22Rv1 (cell line): Measurements from ENCODE around the gene CFAP92.

Experiments used
- H3K27ac ChIP-seq: fragments of 450-650 bp; 2 replicates; pipeline ENCODE4 v1.5.1; 2017
- ZFX ChIP-seq: fragments of 450-650 bp; IDR thresholded peaks from 2 replicates; pipeline ENCODE4 v1.6.1; 2017; ENCODE audit warnings: antibody characterized with exemption, borderline replicate concordance
- TF ChIP-seq, protein P1 (sequence below): fragments of 450-650 bp; IDR thresholded peaks from 2 replicates; pipeline ENCODE4 v1.5.1; 2017; ENCODE audit warnings: mild to moderate bottlenecking

The CFAP92 gene, protein sequence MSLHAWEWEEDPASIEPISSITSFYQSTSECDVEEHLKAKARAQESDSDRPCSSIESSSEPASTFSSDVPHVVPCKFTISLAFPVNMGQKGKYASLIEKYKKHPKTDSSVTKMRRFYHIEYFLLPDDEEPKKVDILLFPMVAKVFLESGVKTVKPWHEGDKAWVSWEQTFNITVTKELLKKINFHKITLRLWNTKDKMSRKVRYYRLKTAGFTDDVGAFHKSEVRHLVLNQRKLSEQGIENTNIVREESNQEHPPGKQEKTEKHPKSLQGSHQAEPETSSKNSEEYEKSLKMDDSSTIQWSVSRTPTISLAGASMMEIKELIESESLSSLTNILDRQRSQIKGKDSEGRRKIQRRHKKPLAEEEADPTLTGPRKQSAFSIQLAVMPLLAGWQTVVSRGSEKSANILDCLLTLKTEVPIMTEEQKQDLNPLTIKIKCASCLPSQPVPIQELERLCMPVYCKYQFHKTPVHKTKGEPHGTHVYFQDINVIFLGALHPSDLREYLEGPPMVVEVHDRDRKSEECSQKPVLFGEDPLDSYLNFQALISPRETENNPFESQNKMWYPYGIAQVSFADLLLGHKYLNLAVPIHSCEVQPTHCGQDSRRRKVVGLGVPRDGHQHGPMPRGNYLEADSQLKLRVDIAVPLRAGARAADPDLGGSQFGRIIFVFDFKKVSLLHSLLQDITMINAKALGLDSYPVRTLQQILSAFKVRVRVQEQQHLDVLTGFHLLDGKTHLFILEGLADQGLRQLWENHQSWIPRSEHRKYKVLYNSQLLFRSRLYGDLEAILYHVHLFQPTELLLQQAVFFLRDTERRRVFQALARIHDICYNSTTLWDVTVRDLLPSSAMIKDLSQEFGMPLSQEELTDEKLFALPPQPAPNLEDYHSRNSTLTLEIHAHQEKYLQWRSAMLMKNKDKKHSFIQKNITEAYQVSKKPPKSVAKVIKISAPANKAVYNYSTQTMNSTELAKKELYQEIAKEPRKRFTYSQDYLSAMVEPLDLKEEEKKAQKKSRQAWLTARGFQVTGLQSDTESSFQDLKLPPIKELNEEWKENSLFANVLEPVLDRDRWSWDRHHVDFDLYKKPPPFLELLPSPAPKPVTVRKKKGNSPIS

DNA sequence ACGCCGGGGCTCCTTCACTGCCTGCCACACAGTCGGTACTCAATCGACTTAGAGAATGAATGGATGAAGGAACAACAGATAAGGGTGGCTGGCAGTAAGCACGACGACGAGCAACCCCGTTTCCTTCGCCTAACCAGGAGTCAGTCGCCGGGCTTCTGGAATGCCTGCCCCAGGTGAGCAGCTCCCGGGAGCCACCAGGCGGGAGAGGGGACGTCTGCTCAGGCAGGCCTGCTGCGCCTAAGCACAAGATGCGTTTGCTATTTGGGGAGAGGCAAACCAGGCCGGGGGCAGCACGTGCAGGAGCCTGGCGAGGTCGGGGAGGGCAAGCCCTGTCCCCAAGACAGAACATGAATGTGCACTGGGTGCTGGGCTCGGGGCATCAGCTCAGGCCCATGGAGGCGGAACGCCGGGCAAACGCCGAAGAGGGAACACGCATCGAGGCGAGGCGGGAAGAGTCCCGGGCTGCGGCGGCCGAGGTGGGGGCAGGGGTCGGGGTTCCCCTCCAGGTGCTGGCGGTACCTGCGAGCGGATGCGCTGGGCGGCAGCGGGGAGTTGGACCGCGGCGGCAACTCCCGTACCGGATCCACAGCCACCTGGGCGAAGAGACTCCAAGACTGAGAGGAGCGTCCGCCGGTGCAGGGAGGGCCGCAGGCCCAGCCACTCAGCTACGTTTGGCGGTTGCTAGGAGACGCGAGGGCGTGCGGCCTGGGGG lies at the start of gene CFAP92:
Gene CFAP92, minus strand, starts transcription at position 616 of the 712 bp plus-strand sequence. CDS start 772 bp downstream, outside the sequence.
- TF ChIP-seq, protein P1, sequence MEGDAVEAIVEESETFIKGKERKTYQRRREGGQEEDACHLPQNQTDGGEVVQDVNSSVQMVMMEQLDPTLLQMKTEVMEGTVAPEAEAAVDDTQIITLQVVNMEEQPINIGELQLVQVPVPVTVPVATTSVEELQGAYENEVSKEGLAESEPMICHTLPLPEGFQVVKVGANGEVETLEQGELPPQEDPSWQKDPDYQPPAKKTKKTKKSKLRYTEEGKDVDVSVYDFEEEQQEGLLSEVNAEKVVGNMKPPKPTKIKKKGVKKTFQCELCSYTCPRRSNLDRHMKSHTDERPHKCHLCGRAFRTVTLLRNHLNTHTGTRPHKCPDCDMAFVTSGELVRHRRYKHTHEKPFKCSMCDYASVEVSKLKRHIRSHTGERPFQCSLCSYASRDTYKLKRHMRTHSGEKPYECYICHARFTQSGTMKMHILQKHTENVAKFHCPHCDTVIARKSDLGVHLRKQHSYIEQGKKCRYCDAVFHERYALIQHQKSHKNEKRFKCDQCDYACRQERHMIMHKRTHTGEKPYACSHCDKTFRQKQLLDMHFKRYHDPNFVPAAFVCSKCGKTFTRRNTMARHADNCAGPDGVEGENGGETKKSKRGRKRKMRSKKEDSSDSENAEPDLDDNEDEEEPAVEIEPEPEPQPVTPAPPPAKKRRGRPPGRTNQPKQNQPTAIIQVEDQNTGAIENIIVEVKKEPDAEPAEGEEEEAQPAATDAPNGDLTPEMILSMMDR: peak; percentile 42
- TF ChIP-seq ZFX: no peak
- peak within 1 kb of the TSS; percentile 31; the same call in 1 of the 2 replicates for H3K27ac ChIP-seq

DNA sequence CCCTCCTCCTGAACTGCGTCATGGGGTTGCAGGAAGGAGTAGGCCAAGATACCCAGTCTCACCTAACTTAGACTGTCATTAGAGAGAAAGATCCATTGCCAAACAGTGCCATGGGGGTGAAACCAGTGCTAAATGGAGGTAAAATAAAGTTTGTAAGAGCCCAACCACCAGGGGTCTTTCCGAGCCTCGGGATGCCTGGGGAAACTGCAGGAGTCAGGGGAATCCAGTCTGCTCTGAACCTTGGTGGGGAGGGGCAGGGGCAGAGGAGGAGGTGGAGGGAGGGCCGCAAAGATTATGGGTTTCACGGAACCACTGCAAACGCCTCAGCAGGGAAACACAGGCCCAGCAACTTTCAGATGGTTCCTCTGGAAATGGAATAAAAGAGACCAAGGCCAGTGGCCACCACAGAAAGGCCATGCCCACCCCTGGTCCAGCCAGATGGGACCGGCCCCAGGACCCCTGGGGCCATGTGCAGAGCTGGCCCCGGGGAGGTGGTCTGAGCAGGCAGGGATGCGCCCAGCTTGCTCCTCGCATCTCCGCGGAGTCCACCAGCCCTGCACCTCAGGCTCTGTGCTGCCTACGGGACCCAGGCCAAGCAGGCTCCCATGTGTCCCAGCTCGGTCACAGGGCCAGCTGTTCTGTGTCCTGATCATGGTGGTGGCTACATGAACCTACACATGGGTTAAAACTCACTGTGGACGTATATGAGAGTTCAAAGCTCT lies 46.9 kb upstream of the CFAP92 start:
- no peak overlapping the region for H3K27ac ChIP-seq
- TF ChIP-seq ZFX: no peak
- TF ChIP-seq, protein P1: no peak

- TF ChIP-seq, protein P1: no peak
- H3K27ac ChIP-seq: no peak overlapping the region
These were observed 46.1 kb upstream of the CFAP92 start for GRCh38 chr3:129040039-129040336.

- H3K27ac ChIP-seq: no peak overlapping the region
- TF ChIP-seq, protein P1: no peak
- TF ChIP-seq ZFX: no peak
These were observed 45.6 kb upstream of the CFAP92 start for GRCh38 chr3:129039271-129040038.

- H3K27ac ChIP-seq: no peak overlapping the region
- no peak for TF ChIP-seq ZFX
- TF ChIP-seq, protein P1: no peak
These were observed 44.4 kb upstream of the CFAP92 start for GRCh38 chr3:129038121-129038855.

DNA sequence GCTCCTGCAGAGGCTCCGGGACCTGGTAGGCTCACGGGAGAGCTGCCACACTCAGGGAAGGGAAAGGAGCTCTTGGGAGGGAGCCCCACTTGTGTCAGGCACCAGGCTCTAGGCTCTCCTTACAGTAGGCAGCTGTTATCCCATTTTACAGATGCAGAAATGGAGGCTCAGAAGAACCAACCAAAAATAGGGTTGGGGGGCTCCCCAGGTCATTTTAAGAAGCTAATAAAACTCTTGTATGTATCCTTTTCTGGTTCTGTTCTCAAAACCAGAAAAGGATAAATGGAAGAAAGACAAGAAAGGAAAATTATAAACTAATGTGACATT lies 43.2 kb upstream of the CFAP92 start:
- TF ChIP-seq ZFX: no peak
- TF ChIP-seq, protein P1: no peak
- no peak overlapping the region for H3K27ac ChIP-seq
